ENCODE measurements around the gene AAK1.
A peak's percentile ranks its signal among the peaks of the same experiment; 100 is the strongest.
"Not testable (repeated sequence)": the region's sequence is repeated elsewhere in the genome, so short reads cannot be mapped to it uniquely, and the experiment has no call there.

The AAK1 gene

GRCh38 chr2:69436938-69437750, 206.4 kb downstream of the AAK1 start, which contains the start of gene NFU1:
TSS of gene NFU1 (minus strand) at chr2:69437435. CDS start at chr2:69437422, 13 bp downstream.
- peak; percentile 95 for DNase-seq

GRCh38 chr2:69436596-69436937, 207.0 kb downstream of the AAK1 start:
- DNase-seq: no peak

- no peak for DNase-seq
Observed at GRCh38 chr2:69434753-69435152, 208.8 kb downstream of the AAK1 start.

- DNase-seq: no peak
Observed at GRCh38 chr2:69429491-69430183, 213.9 kb downstream of the AAK1 start.

- DNase-seq: no peak
Observed at GRCh38 chr2:69428981-69429380, 214.6 kb downstream of the AAK1 start.

- DNase-seq: no peak
Observed at GRCh38 chr2:69424419-69424818, 219.1 kb downstream of the AAK1 start.

GRCh38 chr2:69422198-69422597, 221.3 kb downstream of the AAK1 start:
- no peak for DNase-seq

GRCh38 chr2:69419111-69419510, 224.4 kb downstream of the AAK1 start:
- not testable (repeated sequence) for DNase-seq

GRCh38 chr2:69416147-69416546, 227.4 kb downstream of the AAK1 start:
- no peak for DNase-seq
